ENCODE measurements around the gene ALDH3B2. TPM values are rescaled to one million over a fixed set of nuclear protein-coding genes. Genes with fewer than 3 reads are reported as not detected.
A peak's percentile ranks its signal among the peaks of the same experiment; 100 is the strongest.

ALDH3B2 gene
- total RNA-seq, 2 experiments from 2014 or later, result 1.5 to 8.0 TPM

- no TSS peak for BruUV-seq (replicated peaks)
- intact Hi-C loops (cut with micrococcal nuclease; ENCODE audit: unreplicated experiment), result loop anchor here (1.0 to 5.0 kb wide), 3 partner anchors 19 to 40 kb away; no protein-coding TSS in a partner anchor
Measured at GRCh38 chr11:67667490-67668191, 6.8 kb downstream of the ALDH3B2 start.

DNA sequence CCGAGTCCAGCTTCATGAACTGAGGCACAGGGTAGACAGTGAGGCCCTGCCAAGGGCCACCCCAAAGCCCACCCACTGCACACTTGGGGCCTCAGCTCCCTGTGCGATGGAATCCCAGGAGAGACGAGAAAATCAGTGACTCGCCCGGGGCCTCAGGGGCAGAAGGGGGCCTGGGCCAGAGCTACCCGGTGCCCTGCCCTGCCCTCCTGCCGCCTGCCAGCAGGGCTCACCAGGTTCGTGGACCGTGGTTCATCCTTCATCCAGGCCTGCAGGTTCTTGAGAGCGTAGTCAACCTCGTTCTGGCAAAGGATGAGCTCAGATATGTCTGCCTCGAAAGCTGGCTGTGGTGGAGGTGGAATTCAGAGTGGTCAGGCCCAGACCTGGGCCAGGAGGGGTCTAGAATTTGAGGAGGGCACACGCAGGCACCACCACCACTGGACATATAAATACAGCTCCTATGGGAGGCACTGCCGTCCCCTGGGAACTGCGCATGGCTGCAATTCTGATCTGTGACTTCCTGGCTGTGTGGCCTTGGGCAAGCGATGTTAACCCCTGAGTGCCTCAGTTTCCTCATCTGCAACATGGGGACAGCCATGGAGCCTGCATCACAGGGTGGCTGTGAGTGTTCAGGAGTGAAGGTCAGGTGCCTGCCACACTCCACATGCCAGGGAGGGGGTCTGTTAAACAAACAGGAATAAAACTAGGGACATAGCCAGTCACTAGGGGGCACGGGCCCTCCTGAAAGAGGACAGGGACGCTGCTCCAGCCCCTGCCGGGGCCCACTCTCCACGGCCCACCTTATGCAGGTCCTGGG is 7.5 kb downstream of the ALDH3B2 start:
- no peaks in the 10 kb centered on the region for H4K20me1 ChIP-seq (ENCODE audit: insufficient read depth, low read length)
- no peaks in the 10 kb centered on the region for H3K36me3 ChIP-seq (ENCODE audit: insufficient read depth, low read length)
- intact Hi-C loops (cut with micrococcal nuclease; ENCODE audit: unreplicated experiment), result loop anchor here (5.0 kb wide), 1 partner anchor 40 kb away; no protein-coding TSS in a partner anchor
- peaks cover 10% of the 10 kb centered on the region; the same call in 1 of the 2 replicates for H3K79me2 ChIP-seq (ENCODE audit: insufficient read depth, low read depth, low read length)
- H2AFZ ChIP-seq (ENCODE audit: low read length), result peak overlapping the region; percentile 27; the same call in 1 of the 2 replicates
- peak overlapping the region; percentile 80 for H3K27ac ChIP-seq (ENCODE audit: low read depth, low read length, poor library complexity, severe bottlenecking)
- peak; percentile 70 for DNase-seq (ENCODE audit: low spot score)
- H3K9me3 ChIP-seq (ENCODE audit: low read length), result no peaks in the 10 kb centered on the region
- peaks cover 47% of the 10 kb centered on the region for H3K4me1 ChIP-seq (ENCODE audit: insufficient read depth, low read length, poor library complexity, severe bottlenecking)
- peak overlapping the region; percentile 63 for H3K4me3 ChIP-seq (ENCODE audit: low read depth, low read length, poor library complexity, severe bottlenecking)
- H3K4me2 ChIP-seq (ENCODE audit: low read length), result peak overlapping the region; percentile 73
- TF ChIP-seq, protein P1, sequence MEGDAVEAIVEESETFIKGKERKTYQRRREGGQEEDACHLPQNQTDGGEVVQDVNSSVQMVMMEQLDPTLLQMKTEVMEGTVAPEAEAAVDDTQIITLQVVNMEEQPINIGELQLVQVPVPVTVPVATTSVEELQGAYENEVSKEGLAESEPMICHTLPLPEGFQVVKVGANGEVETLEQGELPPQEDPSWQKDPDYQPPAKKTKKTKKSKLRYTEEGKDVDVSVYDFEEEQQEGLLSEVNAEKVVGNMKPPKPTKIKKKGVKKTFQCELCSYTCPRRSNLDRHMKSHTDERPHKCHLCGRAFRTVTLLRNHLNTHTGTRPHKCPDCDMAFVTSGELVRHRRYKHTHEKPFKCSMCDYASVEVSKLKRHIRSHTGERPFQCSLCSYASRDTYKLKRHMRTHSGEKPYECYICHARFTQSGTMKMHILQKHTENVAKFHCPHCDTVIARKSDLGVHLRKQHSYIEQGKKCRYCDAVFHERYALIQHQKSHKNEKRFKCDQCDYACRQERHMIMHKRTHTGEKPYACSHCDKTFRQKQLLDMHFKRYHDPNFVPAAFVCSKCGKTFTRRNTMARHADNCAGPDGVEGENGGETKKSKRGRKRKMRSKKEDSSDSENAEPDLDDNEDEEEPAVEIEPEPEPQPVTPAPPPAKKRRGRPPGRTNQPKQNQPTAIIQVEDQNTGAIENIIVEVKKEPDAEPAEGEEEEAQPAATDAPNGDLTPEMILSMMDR (conservative IDR thresholded peaks at IDR 0.05; ENCODE audit: low read length), result peak; percentile 24; the same call in 1 of the 2 replicates
- no peak for TF ChIP-seq EZH2phosphoT487 (IDR thresholded peaks at IDR 0.05; ENCODE audit: borderline replicate concordance, low read depth, low read length)
- ChIA-PET POLR2A (interaction anchor here (0.7 to 3.4 kb wide), 8 partner anchors 8 to 53 kb away, joined by 3 to 37 read pairs (median 4); partner anchors contain the start of gene ACY3), CTCF (ENCODE audit: unreplicated experiment) (interaction anchor here (1.7 to 2.6 kb wide), 4 partner anchors 17 to 25 kb away, joined by 5 to 38 read pairs (median 10); partner anchors contain the start of gene ACY3)
- H3K9me2 ChIP-seq (ENCODE audit: insufficient read depth, low read length), result no peaks in the 10 kb centered on the region
- BruUV-seq (replicated peaks), result no TSS peak

More at GRCh38 chr11:67667490-67668191, 6.8 kb downstream of the ALDH3B2 start:
- H3K4me3 ChIP-seq (ENCODE audit: low read depth, low read length, poor library complexity, severe bottlenecking), result peak overlapping the region; percentile 63
- peak; percentile 97 for DNase-seq (ENCODE audit: low spot score)
- H3K79me2 ChIP-seq (ENCODE audit: insufficient read depth, low read depth, low read length), result peaks cover 10% of the 10 kb centered on the region; the same call in 1 of the 2 replicates
- H4K20me1 ChIP-seq (ENCODE audit: insufficient read depth, low read length), result no peaks in the 10 kb centered on the region
- POLR2A ChIA-PET, result interaction anchor here (0.6 to 3.4 kb wide), 8 partner anchors 8 to 40 kb away, joined by 3 to 37 read pairs (median 4); partner anchors contain the start of gene ACY3
- peak overlapping the region; percentile 73 for H3K4me2 ChIP-seq (ENCODE audit: low read length)
- H3K9me2 ChIP-seq (ENCODE audit: insufficient read depth, low read length), result no peaks in the 10 kb centered on the region
- no peaks in the 10 kb centered on the region for H3K9me3 ChIP-seq (ENCODE audit: low read length)
- CTCF ChIA-PET (ENCODE audit: unreplicated experiment), result interaction anchor here (0.5 to 2.6 kb wide), 5 partner anchors 18 to 46 kb away, joined by 3 to 38 read pairs (median 6); partner anchors contain the start of gene ACY3
- H3K36me3 ChIP-seq (ENCODE audit: insufficient read depth, low read length), result no peaks in the 10 kb centered on the region
- H3K27ac ChIP-seq (ENCODE audit: low read depth, low read length, poor library complexity, severe bottlenecking), result peak overlapping the region; percentile 80
- TF ChIP-seq, protein P1 (conservative IDR thresholded peaks at IDR 0.05; ENCODE audit: low read length), result 0 out of 2 replicates have a peak, but pooled peaks have one; percentile 8
- TF ChIP-seq EZH2phosphoT487 (IDR thresholded peaks at IDR 0.05; ENCODE audit: borderline replicate concordance, low read depth, low read length), result no peak
- peaks cover 47% of the 10 kb centered on the region for H3K4me1 ChIP-seq (ENCODE audit: insufficient read depth, low read length, poor library complexity, severe bottlenecking)
- peak overlapping the region; percentile 27; the same call in 1 of the 2 replicates for H2AFZ ChIP-seq (ENCODE audit: low read length)

Data from OCI-LY7 (cell line).